Activated CD4-positive, alpha-beta T cell treated with anti-CD3 and anti-CD28 coated beads, Interleukin-2, amount 10 ng/mL, durations not matched to agents 7 days and 5 days (primary cell): ENCODE measurements around the gene KITLG. TPM values are rescaled to one million over a fixed set of nuclear protein-coding genes. Genes with fewer than 3 reads are reported as not detected.
"Not testable (repeated sequence)": the region's sequence is repeated elsewhere in the genome, so short reads cannot be mapped to it uniquely, and the experiment has no call there.

ENCODE experiments used
- CTCF ChIA-PET: fragments of 350-600 bp; sonication (Branson Sonifier 250); formaldehyde crosslinking; loops from one replicate; lab custom pipeline; 2021; ENCODE audit warnings: antibody characterized with exemption; lab: Charles Lee
- POLR2A ChIA-PET: fragments of 350-600 bp; sonication (Branson Sonifier 250); formaldehyde crosslinking; loops from one replicate; lab custom pipeline; 2021; ENCODE audit warnings: antibody characterized with exemption; lab: Charles Lee
- DNase-seq: peaks from one replicate; pipeline ENCODE4 v3.0.0-alpha.2; 2020
- H3K27ac Mint-ChIP-seq: one replicate; pipeline ENCODE4 v1.8.0; 2021; ENCODE audit warnings: mild to moderate bottlenecking, moderate library complexity, mixed read lengths
- H3K27me3 Mint-ChIP-seq: one replicate; pipeline ENCODE4 v1.8.0; 2021; ENCODE audit warnings: mixed read lengths
- H3K36me3 Mint-ChIP-seq: one replicate; pipeline ENCODE4 v1.8.0; 2021; ENCODE audit warnings: low read depth, mixed read lengths
- H3K4me1 Mint-ChIP-seq: one replicate; pipeline ENCODE4 v1.8.0; 2021; ENCODE audit warnings: mixed read lengths
- H3K4me3 Mint-ChIP-seq: one replicate; pipeline ENCODE4 v1.8.0; 2021; ENCODE audit warnings: mild to moderate bottlenecking, moderate library complexity, mixed read lengths
- H3K9me3 Mint-ChIP-seq: one replicate; pipeline ENCODE4 v1.8.0; 2021; ENCODE audit warnings: mixed read lengths
- total RNA-seq, 2 experiments: library from RNA; stranded (reverse); gene quantifications; one replicate each; pipeline ENCODE4 v1.2.3, GENCODE V29; 2021

The KITLG gene
- total RNA-seq, 2 experiments from 2014 or later, result 0.12 TPM; not detected in 1

GRCh38 chr12:88519802-88520435, 60.4 kb downstream of the KITLG start:
- ChIA-PET POLR2A (no interaction called here), CTCF (no interaction called here)
- no peaks in the 10 kb centered on the region for H3K36me3 Mint-ChIP-seq
- H3K9me3 Mint-ChIP-seq, result no peaks in the 10 kb centered on the region
- H3K27me3 Mint-ChIP-seq, result no peaks in the 10 kb centered on the region
- H3K4me1 Mint-ChIP-seq, result no peaks in the 10 kb centered on the region
- no peak overlapping the region for H3K4me3 Mint-ChIP-seq
- no peak overlapping the region for H3K27ac Mint-ChIP-seq
- no peak for DNase-seq

- Mint-ChIP-seq H3K36me3 (no peaks in the 10 kb centered on the region), H3K27me3 (no peaks in the 10 kb centered on the region), H3K27ac (no peak overlapping the region)
Observed at GRCh38 chr12:88518863-88519403, 61.3 kb downstream of the KITLG start.

GRCh38 chr12:88516811-88517210, 63.5 kb downstream of the KITLG start:
- CTCF ChIA-PET, result no interaction called here
- Mint-ChIP-seq H3K4me1 (no peaks in the 10 kb centered on the region), H3K4me3 (no peak overlapping the region), H3K27ac (no peak overlapping the region), H3K27me3 (no peaks in the 10 kb centered on the region), H3K9me3 (no peaks in the 10 kb centered on the region), H3K36me3 (no peaks in the 10 kb centered on the region)
- POLR2A ChIA-PET, result no interaction called here
- no peak for DNase-seq

More at GRCh38 chr12:88518863-88519403, 61.3 kb downstream of the KITLG start:
- Mint-ChIP-seq H3K9me3 (no peaks in the 10 kb centered on the region), H3K4me1 (no peaks in the 10 kb centered on the region), H3K4me3 (no peak overlapping the region)
- DNase-seq, result no peak
- ChIA-PET CTCF (no interaction called here), POLR2A (no interaction called here)

- ChIA-PET POLR2A (no interaction called here), CTCF (no interaction called here)
- H3K4me1 Mint-ChIP-seq, result no peaks in the 10 kb centered on the region
Observed at GRCh38 chr12:88510843-88511242, 69.4 kb downstream of the KITLG start.

GRCh38 chr12:88509851-88510250, 70.4 kb downstream of the KITLG start:
- Mint-ChIP-seq H3K27me3 (no peaks in the 10 kb centered on the region), H3K36me3 (no peaks in the 10 kb centered on the region), H3K4me3 (no peak overlapping the region), H3K27ac (no peak overlapping the region), H3K4me1 (no peaks in the 10 kb centered on the region), H3K9me3 (no peaks in the 10 kb centered on the region)
- ChIA-PET CTCF (no interaction called here), POLR2A (no interaction called here)
- no peak for DNase-seq

More at GRCh38 chr12:88510843-88511242, 69.4 kb downstream of the KITLG start:
- no peak overlapping the region for H3K4me3 Mint-ChIP-seq
- DNase-seq, result no peak
- H3K9me3 Mint-ChIP-seq, result no peaks in the 10 kb centered on the region
- H3K27me3 Mint-ChIP-seq, result no peaks in the 10 kb centered on the region
- H3K27ac Mint-ChIP-seq, result no peak overlapping the region
- H3K36me3 Mint-ChIP-seq, result no peaks in the 10 kb centered on the region

GRCh38 chr12:88509347-88509746, 70.9 kb downstream of the KITLG start:
- no peak for DNase-seq
- no peaks in the 10 kb centered on the region for H3K36me3 Mint-ChIP-seq
- POLR2A ChIA-PET, result no interaction called here

GRCh38 chr12:88507851-88508250, 72.4 kb downstream of the KITLG start:
- H3K9me3 Mint-ChIP-seq, H3K36me3 Mint-ChIP-seq, DNase-seq, H3K27ac Mint-ChIP-seq, H3K27me3 Mint-ChIP-seq, CTCF ChIA-PET, H3K4me3 Mint-ChIP-seq, POLR2A ChIA-PET, H3K4me1 Mint-ChIP-seq: not testable (repeated sequence)

More at GRCh38 chr12:88509347-88509746, 70.9 kb downstream of the KITLG start:
- Mint-ChIP-seq H3K27ac (no peak overlapping the region), H3K9me3 (no peaks in the 10 kb centered on the region), H3K27me3 (no peaks in the 10 kb centered on the region), H3K4me3 (no peak overlapping the region), H3K4me1 (no peaks in the 10 kb centered on the region)
- CTCF ChIA-PET, result no interaction called here

GRCh38 chr12:88507270-88507669, 73.0 kb downstream of the KITLG start:
- CTCF ChIA-PET, result no interaction called here
- Mint-ChIP-seq H3K9me3 (no peaks in the 10 kb centered on the region), H3K4me1 (no peaks in the 10 kb centered on the region), H3K36me3 (no peaks in the 10 kb centered on the region), H3K4me3 (no peak overlapping the region), H3K27me3 (no peaks in the 10 kb centered on the region), H3K27ac (no peak overlapping the region)
- POLR2A ChIA-PET, result no interaction called here
- no peak for DNase-seq

GRCh38 chr12:88505696-88506095, 74.6 kb downstream of the KITLG start:
- no peaks in the 10 kb centered on the region for H3K27me3 Mint-ChIP-seq
- H3K4me1 Mint-ChIP-seq, result no peaks in the 10 kb centered on the region
- H3K9me3 Mint-ChIP-seq, result no peaks in the 10 kb centered on the region
- H3K36me3 Mint-ChIP-seq, result no peaks in the 10 kb centered on the region
- POLR2A ChIA-PET, result no interaction called here
- DNase-seq, result no peak
- no peak overlapping the region for H3K4me3 Mint-ChIP-seq
- CTCF ChIA-PET, result no interaction called here
- H3K27ac Mint-ChIP-seq, result no peak overlapping the region

GRCh38 chr12:88503281-88503703, 77.0 kb downstream of the KITLG start:
- DNase-seq, result no peak
- H3K4me3 Mint-ChIP-seq, result no peak overlapping the region
- H3K27me3 Mint-ChIP-seq, result no peaks in the 10 kb centered on the region
- H3K9me3 Mint-ChIP-seq, result no peaks in the 10 kb centered on the region
- no peaks in the 10 kb centered on the region for H3K36me3 Mint-ChIP-seq
- ChIA-PET POLR2A (no interaction called here), CTCF (interaction anchor here (0.6 kb wide), 1 partner anchor 365 kb away, joined by 3 read pairs; no protein-coding TSS in a partner anchor)
- H3K27ac Mint-ChIP-seq, result no peak overlapping the region
- H3K4me1 Mint-ChIP-seq, result no peaks in the 10 kb centered on the region

GRCh38 chr12:88501972-88502938, 78.0 kb downstream of the KITLG start:
- H3K9me3 Mint-ChIP-seq, result no peaks in the 10 kb centered on the region
- H3K27ac Mint-ChIP-seq, result no peak overlapping the region
- no peak overlapping the region for H3K4me3 Mint-ChIP-seq
- H3K27me3 Mint-ChIP-seq, result no peaks in the 10 kb centered on the region
- CTCF ChIA-PET, result interaction anchor here (0.6 kb wide), 1 partner anchor 366 kb away, joined by 3 read pairs; no protein-coding TSS in a partner anchor
- no peak for DNase-seq
- POLR2A ChIA-PET, result no interaction called here
- H3K36me3 Mint-ChIP-seq, result no peaks in the 10 kb centered on the region
- H3K4me1 Mint-ChIP-seq, result no peaks in the 10 kb centered on the region

GRCh38 chr12:88496891-88497371, 83.3 kb downstream of the KITLG start:
- DNase-seq, result no peak
- Mint-ChIP-seq H3K27ac (no peak overlapping the region), H3K27me3 (no peaks in the 10 kb centered on the region), H3K4me1 (no peaks in the 10 kb centered on the region), H3K9me3 (no peaks in the 10 kb centered on the region), H3K4me3 (no peak overlapping the region), H3K36me3 (no peaks in the 10 kb centered on the region)
- POLR2A ChIA-PET, result no interaction called here
- CTCF ChIA-PET, result no interaction called here

GRCh38 chr12:88496429-88496828, 83.8 kb downstream of the KITLG start:
- ChIA-PET POLR2A (no interaction called here), CTCF (no interaction called here)
- Mint-ChIP-seq H3K9me3 (no peaks in the 10 kb centered on the region), H3K27ac (no peak overlapping the region), H3K27me3 (no peaks in the 10 kb centered on the region), H3K36me3 (no peaks in the 10 kb centered on the region), H3K4me1 (no peaks in the 10 kb centered on the region), H3K4me3 (no peak overlapping the region)
- DNase-seq, result no peak
